ENCODE data around the gene NUAK1. TPM values are rescaled to one million over a fixed set of nuclear protein-coding genes. Genes with fewer than 3 reads are reported as not detected.

Gene NUAK1
- total RNA-seq, 1 experiment from 2014 or later: 50.3 TPM

GRCh38 chr12:106045251-106045674 lies 93.5 kb downstream of the NUAK1 start:
- ATAC-seq (no peak), DNase-seq (ENCODE audit: low read depth, low spot score) (no peak)
- H3K9me3 ChIP-seq (ENCODE audit: control insufficient read depth, insufficient read depth, low read depth, low read length): no peaks in the 10 kb centered on the region
- H3K27me3 ChIP-seq (ENCODE audit: control insufficient read depth, insufficient read depth, low read length): no peaks in the 10 kb centered on the region
- ChIA-PET CTCF (no interaction called here), POLR2A (no interaction called here)
- intact Hi-C loops (cut with micrococcal nuclease; ENCODE audit: unreplicated experiment) (no loop called here), in situ Hi-C loops (cut with HindIII; ENCODE audit: low pct_unique_long_range_greater_than_20kb, low sequenced_read_pairs) (no loop called here)
- H3K27ac ChIP-seq (ENCODE audit: low read length): no peak overlapping the region
- H3K4me3 ChIP-seq (ENCODE audit: low read depth in 2 of 2, low read length in 2 of 2): no peak overlapping the region
- BruUV-seq (replicated peaks): no TSS peak
- TF ChIP-seq CTCF (IDR thresholded peaks at IDR 0.05): no peak
- no peak for TF ChIP-seq SIN3A (IDR thresholded peaks at IDR 0.05; ENCODE audit: borderline replicate concordance, insufficient read depth, low read depth, low read length)
- TF ChIP-seq POLR2AphosphoS5 (IDR thresholded peaks at IDR 0.05; ENCODE audit: low read depth, low read length): no peak
- no peak for TF ChIP-seq REST (IDR thresholded peaks at IDR 0.05; ENCODE audit: insufficient read depth in 1 of 2, low read depth in 2 of 2, low read length in 1 of 2)
- no peak for TF ChIP-seq TCF7L2 (IDR thresholded peaks at IDR 0.05; ENCODE audit: low read depth, low read length)
- no peaks in the 10 kb centered on the region for H3K4me1 ChIP-seq (ENCODE audit: control insufficient read depth, insufficient read depth, low read length)
- H3K36me3 ChIP-seq (ENCODE audit: control insufficient read depth, insufficient read depth, low read length): no peaks in the 10 kb centered on the region

- POLR2A ChIA-PET: no interaction called here
- Histone ChIP-seq H3K4me3 (ENCODE audit: low read depth in 2 of 2, low read length in 2 of 2) (no peak overlapping the region), H3K27ac (ENCODE audit: low read length) (no peak overlapping the region), H3K9me3 (ENCODE audit: control insufficient read depth, insufficient read depth, low read depth, low read length) (no peaks in the 10 kb centered on the region), H3K36me3 (ENCODE audit: control insufficient read depth, insufficient read depth, low read length) (no peaks in the 10 kb centered on the region), H3K4me1 (ENCODE audit: control insufficient read depth, insufficient read depth, low read length) (no peaks in the 10 kb centered on the region), H3K27me3 (ENCODE audit: control insufficient read depth, insufficient read depth, low read length) (no peaks in the 10 kb centered on the region)
- CTCF ChIA-PET: no interaction called here
- no TSS peak for BruUV-seq (replicated peaks)
- intact Hi-C loops (cut with micrococcal nuclease; ENCODE audit: unreplicated experiment) (no loop called here), in situ Hi-C loops (cut with HindIII; ENCODE audit: low pct_unique_long_range_greater_than_20kb, low sequenced_read_pairs) (no loop called here)
- ATAC-seq: no peak
- TF ChIP-seq TCF7L2 (IDR thresholded peaks at IDR 0.05; ENCODE audit: low read depth, low read length): no peak
- TF ChIP-seq POLR2AphosphoS5 (IDR thresholded peaks at IDR 0.05; ENCODE audit: low read depth, low read length): no peak
- no peak for TF ChIP-seq REST (IDR thresholded peaks at IDR 0.05; ENCODE audit: insufficient read depth in 1 of 2, low read depth in 2 of 2, low read length in 1 of 2)
- TF ChIP-seq SIN3A (IDR thresholded peaks at IDR 0.05; ENCODE audit: borderline replicate concordance, insufficient read depth, low read depth, low read length): no peak
- TF ChIP-seq CTCF (IDR thresholded peaks at IDR 0.05): no peak
- no peak for DNase-seq (ENCODE audit: low read depth, low spot score)
Observed at GRCh38 chr12:106044773-106045172, 94.0 kb downstream of the NUAK1 start.
